Measurements from ENCODE around the gene LETM1. TPM values are rescaled to one million over a fixed set of nuclear protein-coding genes. Genes with fewer than 3 reads are reported as not detected.

The LETM1 gene
- polyA plus RNA-seq, 3 donors = 22.4 to 31.0 (median 29.9) TPM

DNA sequence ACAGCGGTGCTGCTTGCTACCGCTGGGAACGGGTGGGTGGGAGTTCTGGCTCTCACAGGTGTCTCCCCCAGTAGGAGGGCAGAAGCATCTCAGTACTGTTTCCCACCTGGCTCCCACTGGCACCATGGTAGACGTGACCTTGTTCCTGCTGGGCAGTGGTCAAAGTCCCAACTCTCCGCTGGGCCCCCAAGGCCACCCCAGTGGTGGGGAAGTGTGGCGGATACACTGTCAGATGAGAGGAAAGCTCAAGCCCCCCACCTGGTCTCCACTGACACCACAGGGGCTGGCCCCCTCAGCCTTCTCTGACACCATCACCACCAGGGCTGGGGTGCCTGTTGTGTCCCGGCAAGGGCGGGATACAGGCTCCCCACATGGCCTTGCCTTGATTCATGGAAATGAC lies 24.6 kb downstream of the LETM1 start:
- DNase-seq = no peak

- DNase-seq = no peak
These were observed 25.2 kb downstream of the LETM1 start for GRCh38 chr4:1830642-1831228.

- DNase-seq = no peak
These were observed 25.7 kb downstream of the LETM1 start for GRCh38 chr4:1830234-1830633.

GRCh38 chr4:1826531-1827350 lies 29.2 kb downstream of the LETM1 start:
- no peak for DNase-seq

DNA sequence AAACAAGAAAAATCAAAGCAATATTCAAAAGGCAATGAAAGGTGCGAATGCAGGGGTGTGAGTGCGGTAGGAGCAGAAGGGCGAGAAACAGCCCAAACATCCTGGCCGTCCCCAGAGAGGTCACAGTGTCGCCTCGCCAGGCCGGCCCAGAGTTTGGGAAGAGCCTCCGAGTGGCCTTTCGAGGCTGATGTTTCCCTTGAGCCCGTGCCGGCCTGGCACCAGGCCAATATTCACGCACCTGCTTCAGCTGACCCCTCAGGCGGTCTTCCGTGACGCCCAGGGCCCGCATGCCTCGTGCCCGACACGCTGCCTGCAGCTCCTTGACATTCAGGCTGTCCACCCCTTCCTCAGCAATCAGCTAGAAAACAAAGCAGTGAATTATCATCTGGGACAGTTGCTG lies 30.6 kb downstream of the LETM1 start:
- DNase-seq = no peak

DNA sequence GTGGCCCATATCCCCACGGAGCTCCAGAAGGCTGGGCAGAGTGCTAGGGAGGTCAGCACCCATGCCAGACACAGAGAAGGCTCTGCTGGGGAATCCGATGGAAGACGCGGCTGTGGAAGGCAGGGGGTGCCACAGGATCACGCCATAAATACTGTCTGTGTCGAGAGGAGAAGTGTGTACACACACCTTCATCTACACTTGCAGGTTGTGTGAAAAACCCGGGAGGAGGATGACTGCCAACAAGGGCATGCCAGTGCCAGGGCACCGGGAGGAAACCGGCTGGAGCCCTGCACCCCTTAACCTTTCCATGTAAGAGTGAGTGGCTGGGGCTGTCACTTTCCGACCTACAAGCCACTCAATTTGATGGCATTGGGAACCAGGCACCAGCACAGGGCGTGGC lies 31.2 kb downstream of the LETM1 start:
- no peak for DNase-seq

DNA sequence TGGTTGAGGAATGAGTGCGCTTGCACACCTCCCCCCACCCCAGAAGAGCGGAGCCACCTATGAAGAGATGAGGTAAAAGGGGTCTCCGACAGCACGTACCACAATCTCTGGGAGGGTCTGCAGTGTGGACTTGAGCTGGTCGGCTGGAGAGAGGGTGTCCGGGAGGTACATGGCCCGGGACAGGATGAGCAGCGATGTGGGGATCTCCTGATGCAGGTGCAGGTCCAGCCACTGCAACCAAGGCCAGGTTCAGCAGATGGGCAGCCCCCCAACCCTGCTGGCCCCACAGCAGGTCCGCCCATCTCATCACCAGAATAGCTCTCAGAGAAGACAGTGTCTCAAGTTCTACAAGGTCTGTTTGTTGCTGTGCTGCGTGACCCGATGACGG lies 32.4 kb downstream of the LETM1 start:
- DNase-seq = no peak

GRCh38 chr4:1822568-1823544 lies 33.1 kb downstream of the LETM1 start:
- DNase-seq = no peak

- DNase-seq = no peak
These were observed 34.0 kb downstream of the LETM1 start for GRCh38 chr4:1821679-1822567.

DNA sequence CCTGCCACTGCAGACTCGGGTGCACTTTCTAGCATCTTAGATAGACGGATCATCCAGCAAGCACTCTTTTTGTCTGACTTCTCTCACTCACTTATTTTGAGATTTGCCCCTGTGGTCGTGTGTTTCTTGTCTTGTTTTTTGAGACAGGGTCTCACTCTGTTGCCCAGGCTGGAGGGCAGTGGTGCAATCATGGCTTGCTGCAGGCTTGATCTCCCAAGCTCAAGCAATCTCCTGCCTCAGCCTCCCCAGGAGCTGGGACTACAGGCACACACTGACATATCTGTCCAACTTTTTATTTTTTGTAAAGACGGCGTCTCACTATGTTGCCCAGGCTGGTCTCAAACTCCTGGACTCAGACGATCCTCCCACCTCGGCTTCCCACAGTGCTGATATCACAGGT lies 36.1 kb downstream of the LETM1 start:
- DNase-seq = no peak

DNA sequence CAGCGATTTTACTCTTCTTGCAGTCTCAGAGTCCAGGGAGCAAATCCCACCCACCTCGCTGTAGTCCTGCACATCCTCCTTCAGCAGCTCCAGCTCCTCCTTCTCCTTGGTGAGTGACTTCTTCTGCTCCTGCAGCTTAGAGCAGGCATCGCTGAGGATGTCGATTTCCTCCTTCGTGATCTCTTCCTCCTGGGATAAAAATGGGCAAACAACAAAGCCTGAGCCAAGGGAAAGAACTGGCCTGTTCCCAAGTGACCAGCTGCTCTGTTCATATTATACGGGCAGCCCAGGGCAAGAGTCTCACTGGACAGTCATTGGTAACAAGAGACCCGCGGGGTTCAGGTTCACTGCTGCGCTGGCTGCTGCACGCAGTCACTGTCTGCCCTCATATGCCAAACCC lies 36.7 kb downstream of the LETM1 start:
- DNase-seq = no peak

DNA sequence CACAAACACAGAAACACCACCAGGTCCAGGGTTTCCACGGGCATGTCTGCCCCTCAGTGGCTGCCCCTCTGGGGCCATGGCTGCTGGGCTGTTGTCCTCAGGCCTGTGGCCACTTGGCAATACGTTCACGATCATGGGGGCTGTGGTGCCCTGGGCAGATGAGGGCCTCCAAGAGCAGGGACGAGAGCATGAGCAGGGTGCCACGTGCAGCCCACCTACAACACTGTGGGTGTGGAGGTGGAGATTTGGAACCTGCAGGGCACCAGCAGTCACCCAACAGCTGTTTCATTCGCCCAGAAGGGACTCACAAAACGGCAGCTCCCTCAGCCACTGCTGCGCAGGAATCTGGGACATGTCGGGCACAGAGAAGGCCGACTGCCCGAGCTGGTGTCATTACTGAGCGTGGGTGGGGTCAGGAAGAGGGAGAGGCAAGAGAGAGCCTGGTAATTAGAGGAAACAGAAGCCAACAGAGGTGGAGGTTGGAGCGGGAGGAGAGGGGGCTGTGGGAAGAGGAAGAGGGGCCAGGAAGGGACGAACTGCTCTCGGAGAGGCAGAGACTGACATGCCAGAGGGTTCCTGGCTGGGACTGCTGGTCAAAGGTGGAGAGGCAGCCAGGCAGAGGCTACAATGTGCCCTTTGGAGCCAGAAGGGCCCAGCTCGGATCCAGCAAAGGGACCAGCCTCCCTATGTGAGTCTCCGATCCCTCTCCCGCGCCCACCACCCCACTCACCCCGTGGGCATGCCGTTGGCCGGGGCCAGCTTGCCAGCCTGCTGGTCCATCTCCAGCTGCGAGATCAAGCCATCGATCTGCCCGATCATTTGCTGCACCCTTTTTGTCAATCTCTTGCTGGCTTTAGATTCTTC lies 39.7 kb downstream of the LETM1 start:
- DNase-seq = no peak

DNA sequence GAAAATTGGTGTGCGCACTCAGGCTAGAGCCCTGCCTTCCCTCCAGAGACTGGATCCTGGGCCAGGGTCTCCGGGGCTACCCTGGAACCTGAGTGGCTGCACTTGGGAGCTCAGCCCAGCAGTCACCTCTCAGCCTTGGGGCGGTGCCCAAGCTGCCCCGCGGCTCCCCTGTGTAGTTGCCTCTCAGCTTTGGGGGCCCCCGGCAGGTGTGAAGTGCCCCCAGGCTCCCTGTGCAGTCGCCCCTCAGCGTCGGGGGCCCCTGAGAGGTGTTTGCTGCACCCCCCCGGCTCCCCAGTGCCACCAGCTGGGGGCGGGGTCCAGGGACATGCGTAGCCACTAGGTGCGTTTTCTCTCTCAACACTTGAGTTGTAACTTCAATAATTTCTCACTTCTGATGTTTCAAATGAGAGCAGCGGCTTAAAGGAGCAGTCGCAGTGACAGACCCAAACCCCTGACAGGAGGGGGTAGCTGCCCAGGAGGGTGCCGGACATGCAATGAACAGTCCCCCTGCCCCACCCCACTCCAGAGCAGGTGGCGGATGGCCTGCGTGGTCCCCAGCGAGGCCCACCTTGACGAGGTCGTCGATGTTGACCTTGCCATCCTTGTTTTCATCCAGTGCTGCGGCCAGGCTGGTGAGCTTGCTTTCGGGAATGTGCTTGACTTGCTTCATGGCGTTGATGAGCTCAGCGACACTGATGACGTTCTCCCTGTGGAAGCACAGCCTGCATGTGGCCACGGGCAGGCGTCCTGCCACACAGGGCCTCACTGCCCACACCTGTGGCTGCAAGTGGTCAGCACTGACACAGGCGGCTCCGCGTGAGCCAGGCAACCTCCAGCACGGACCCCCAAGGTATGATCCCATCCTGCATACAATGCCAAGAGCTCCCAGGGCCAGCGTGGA lies 40.6 kb downstream of the LETM1 start:
- no peak for DNase-seq

GRCh38 chr4:1814453-1814852 lies 41.5 kb downstream of the LETM1 start:
- DNase-seq = no peak

DNA sequence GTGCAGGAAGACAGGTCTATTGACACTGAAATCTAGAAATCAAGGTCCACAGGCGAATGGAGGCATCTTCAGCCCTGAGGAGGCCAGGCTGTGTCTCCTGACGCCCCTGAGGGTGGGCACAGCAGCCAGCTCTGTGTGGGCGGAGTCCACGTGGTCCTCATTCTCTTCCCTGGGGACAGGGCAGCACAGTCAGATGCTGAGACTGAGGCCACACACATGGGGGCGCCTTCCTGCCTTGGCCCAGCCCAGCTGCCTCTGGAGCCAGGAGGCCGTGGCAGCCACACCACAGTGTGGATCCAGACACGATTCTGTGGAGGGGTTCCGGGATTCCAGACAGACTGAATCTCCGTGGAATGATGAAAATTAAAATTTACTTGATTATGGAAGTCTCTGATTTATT lies 42.0 kb downstream of the LETM1 start:
- DNase-seq = no peak

- DNase-seq = no peak
These were observed 42.7 kb downstream of the LETM1 start for GRCh38 chr4:1813231-1813630.

DNA sequence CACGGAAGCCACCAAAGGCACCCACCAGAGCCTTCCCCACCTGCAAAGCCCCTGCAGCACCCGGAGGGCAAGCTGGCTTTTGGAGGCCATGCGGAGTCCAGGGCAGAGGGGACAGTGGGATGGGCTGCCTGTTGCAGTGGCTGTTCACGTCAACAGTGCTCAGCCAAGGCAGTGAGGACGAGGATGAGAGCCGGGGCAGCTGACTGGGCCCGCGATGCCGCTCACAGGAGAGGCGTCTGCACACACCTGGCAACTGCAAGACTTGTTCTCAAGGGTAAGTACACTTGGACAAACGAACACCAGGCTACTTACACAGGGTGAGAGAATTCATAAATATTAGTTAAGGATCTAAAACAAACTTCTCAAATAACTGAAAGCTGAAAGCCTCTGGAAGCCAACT lies 43.2 kb downstream of the LETM1 start:
- no peak for DNase-seq

DNA sequence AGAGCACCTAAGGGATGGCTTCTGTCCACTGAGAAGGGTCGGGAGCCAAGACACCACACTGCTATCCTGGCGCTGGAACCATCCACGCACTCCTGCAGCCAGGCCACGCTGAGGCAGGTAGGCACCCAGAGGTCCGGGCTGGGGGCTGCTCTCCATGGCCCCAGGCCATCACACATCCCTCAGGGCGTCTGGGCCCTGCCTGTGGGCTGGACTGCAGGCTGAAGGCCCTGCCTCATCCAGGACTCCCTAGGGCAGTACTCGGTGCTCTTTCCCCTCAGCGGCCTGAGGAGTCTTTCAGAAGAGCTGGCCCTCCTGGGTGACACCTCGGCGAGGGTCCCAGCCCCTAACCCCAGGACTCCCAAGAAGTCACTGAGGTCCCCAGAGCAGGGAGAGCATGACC lies 45.2 kb downstream of the LETM1 start:
- DNase-seq = no peak

- DNase-seq = peak; percentile 62
These were observed 46.0 kb downstream of the LETM1 start for GRCh38 chr4:1809754-1810502.

All from renal pelvis (tissue), 4 donors.